CD4-positive, alpha-beta T cell treated with Interferon alpha-2 for 1 hour (primary cell): ENCODE results near the gene GDE1.
"Not testable (repeated sequence)": the region's sequence is repeated elsewhere in the genome, so short reads cannot be mapped to it uniquely, and the experiment has no call there.

Source experiments
- DNase-seq, 2 donors: peaks; one replicate each; pipeline ENCODE4 v3.0.0-alpha.2; 2020 to 2022

The GDE1 gene, protein sequence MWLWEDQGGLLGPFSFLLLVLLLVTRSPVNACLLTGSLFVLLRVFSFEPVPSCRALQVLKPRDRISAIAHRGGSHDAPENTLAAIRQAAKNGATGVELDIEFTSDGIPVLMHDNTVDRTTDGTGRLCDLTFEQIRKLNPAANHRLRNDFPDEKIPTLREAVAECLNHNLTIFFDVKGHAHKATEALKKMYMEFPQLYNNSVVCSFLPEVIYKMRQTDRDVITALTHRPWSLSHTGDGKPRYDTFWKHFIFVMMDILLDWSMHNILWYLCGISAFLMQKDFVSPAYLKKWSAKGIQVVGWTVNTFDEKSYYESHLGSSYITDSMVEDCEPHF

DNA sequence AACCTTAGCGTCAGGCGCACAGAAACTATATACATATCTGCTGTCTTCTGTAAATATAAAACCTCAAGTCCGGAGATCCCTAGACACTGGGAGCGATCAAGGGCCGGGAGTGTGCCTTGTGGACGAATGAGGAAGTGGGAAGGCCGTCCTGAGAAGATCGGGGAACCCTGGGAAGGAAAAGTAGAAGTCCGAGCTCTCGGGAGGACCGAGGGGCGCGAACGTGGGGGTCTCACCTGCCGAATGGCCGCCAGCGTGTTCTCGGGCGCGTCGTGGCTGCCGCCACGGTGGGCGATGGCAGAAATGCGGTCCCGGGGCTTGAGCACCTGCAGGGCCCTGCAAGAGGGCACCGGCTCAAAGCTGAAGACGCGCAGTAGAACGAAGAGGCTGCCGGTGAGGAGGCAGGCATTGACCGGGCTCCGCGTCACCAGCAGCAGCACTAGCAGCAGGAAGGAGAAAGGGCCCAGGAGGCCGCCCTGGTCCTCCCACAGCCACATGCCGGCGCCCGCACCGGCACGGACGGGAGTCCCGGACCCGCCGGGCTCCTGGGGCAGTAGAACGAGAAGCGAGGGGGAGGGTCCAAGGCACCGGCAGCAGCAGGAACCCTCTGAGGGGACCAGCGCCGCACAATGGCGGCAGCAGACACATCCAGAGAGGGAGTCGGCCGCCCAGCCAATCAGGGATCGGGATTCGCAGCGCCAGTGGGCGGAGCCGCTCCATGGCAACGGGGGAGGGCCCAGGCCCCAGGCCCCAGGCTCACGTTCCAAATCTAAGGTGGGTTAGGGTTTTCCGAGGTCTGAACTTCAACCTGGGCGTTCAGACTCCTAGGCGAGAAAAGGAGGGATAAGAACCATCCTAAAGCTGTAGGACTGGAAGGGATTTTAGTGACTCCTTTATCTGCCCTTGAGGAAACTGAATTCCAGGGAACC is at the start of gene GDE1:
TSS of gene GDE1 (minus strand) at position 628 of the 926 bp plus-strand sequence. CDS start at position 494, 134 bp downstream.
- DNase-seq = peak; percentile 91 to 94

DNA sequence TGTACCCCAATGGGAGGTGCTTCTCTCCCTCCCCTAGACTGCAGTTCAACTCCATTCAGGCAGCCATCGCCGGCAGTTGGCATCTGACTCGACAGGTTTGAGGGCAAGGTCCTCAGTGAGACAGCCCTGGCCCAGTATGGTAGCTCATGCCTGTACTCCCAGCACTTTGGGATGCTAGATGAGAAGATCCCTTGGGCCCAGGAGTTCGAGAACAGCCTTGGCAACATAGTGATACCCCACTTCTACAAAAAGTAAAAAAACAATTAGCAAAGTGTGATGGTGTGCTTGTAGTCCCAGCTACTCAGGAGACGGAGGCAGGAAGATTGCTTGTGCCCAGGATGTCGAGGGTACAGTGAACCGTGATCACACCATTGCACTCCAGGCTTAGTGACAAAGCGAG is 45.7 kb upstream of the GDE1 start:
- DNase-seq = no peak

DNA sequence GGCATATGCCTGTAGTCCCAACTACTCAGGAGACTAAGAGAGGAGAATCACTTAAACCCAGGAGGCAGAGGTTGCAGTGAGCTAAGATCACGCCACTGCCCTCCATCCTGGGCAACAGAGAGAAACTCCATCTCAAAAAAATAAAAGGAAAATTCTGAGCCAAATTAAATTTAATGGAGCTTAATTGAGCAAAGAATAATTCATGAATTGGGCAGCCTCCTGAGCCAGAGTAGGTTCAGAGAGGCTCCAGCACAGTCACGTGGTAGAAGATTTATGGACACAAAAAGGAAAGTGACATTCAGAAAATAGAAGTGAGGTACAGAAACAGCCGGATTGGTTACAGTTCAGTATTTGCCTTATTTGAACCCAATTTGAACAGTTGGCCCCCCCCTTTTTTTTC is 44.5 kb upstream of the GDE1 start:
- DNase-seq = no peak

DNA sequence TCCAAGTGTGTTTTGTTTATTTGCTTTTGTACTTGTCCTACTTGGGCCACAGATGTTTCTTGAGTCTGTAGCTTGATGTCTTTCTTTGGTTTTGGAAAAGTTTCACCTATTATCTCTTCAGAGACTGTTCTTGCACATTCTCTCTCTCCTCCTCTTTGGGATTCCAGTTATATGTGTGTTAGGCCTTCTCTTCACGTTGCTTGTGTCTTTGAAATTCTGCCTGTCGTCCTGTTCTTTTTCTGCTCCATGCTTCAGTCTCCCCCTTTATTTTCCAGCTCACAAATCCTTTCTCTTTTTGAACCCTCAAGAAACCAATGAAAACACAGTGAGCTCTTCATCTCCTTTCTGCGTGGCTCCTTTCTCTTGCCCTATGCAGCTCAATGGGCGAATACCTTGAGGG is 41.5 kb upstream of the GDE1 start:
- DNase-seq = no peak

DNA sequence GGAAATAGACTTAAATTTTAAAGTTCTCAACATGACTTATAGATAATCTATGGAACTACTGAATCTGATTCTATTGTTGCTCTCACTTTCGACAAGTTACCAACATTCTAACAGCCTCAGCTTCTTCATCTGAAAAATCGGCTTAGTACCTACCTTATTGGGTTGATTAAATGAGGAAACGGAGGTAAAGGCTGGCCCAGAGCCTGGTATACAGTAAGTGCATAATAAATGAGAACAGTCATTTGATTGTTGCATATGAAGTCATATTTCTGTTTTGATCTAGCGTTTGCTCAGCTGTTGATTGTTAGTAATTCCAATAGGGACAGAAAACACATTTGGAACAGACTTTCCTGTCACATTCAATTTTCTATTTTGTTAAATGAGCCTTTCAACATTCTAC is 38.2 kb upstream of the GDE1 start:
- no peak for DNase-seq

DNA sequence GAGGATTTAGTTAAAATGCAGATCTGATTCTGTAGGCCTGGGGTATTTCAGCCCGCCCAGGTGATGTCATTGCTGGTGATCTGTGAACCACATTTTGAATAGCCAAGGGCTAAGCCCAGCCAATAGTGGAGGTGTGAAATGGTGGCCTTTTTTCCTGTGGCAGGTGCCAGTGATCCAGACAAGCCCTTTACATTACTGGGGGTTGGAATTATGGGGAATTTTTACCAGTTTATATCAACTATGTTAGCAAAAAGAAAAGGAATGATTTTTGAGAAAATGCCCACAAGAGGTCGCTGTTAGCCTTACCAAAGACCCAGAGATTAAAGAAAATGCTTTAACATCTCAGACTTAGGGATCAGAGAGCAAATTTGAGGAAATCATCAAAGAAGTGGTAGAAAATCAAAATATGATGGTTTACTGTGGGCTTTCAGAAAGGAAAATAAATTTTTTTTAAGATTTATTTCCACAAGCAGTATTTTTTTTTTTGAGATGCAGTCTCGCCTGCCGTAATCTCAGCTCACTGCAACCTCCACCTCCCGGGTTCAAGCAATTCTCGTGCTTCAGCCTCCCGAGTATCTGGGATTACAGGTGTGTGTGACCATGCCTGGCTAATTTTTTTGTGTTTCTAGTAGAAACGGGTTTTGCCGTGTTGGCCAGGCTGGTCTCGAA is 37.5 kb upstream of the GDE1 start:
- peak in 1 of 2 donors; percentile 70 for DNase-seq

DNA sequence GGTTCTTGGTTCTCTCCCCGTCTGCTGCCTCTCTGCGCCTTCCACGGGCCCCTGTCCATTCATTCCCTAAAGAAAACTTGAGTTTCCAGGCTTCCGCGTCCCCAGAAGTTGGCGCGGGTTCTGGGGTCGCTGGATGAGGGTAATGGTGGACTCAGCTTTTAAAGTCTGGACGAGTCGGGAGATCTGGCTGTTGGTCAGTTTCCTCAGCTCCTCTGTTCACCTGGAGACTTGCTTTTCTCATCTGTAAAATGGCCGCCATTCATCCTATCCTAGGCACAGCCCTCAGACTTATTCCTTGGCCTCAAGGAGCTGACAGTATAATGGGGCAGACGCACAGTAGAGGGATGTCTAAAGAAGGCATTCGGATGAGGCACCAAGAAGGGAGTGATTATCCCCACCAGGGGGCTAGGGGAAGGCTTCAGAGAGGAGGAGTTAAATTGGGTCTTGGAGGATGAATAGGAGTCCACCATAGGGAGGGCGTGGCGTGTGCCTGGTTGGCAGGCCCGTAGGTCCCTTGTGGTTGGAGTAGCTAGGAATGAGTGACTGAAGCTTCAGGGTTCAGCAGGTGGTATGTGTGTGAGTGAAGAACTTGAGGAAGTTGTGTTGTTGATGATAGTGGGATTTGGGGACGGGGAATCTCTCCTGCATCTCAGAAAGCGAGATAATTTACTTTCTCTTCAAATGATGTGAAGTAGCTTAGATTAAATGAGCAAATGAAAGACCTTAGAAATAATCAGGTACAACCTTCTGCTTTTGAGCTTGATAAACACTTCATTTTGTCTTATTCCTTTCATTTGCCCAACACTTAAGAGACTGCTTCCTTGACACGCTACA is 34.3 kb upstream of the GDE1 start:
- DNase-seq = peak; percentile 5 to 35

DNA sequence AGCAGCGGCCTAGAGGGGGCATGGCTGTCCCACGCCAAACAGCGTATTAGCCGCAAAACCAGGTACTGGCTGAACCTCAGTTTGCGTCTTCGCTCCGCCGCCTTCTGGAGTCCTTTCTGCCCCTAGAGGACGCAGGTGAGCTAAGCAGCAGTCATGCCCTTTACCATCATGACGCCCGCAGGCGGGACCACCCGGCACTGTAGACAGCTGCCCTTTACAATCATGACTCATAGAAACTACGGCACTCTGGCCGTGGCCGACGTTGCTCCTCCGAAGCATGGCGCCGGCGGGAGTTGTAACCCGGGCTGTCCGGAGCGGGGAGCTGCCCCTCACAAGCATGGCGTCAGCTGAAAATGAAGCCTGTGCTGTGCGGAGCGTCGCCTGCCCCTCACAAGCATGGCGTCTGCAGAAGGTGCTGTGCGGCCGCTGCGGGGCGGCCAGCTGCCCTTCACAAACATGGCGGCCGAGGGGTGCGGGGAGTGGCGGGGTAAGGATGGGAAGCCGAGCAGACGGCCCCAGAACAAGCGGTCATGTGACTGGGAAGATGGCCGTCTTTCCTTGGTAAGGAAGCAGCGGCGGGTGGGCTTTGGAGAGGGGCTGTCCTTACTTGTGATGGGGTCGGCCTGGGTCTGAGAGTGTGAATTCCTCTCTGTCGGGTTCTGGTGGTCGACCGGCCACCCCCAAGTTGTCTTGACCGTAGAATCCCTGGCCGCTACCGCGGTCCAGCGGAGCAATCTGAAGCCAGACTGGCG is 33.5 kb upstream of the GDE1 start, which contains the start of gene VPS35L:
TSS of gene VPS35L (plus strand) at position 518 of the 752 bp plus-strand sequence. CDS start at position 545, 27 bp downstream.
- peak; percentile 97 to 98 for DNase-seq

DNA sequence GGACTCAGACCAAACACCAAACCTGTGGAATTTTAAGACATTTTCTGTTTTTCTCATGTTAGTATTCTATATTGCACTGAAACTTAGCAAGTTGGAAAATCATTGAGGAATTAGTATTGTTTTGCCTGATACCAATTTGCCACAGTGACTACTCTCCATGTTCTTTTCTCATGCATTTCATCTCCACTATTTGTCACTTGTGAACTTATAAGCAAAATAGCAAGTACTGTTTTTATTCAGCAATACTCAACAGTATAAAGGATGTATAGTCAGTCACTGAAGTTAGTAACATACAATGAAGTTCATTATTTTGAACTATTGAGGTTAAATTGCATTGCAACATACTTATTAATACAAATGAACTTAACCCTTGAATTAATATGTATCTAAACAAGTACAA is 27.8 kb upstream of the GDE1 start:
- DNase-seq = no peak

DNA sequence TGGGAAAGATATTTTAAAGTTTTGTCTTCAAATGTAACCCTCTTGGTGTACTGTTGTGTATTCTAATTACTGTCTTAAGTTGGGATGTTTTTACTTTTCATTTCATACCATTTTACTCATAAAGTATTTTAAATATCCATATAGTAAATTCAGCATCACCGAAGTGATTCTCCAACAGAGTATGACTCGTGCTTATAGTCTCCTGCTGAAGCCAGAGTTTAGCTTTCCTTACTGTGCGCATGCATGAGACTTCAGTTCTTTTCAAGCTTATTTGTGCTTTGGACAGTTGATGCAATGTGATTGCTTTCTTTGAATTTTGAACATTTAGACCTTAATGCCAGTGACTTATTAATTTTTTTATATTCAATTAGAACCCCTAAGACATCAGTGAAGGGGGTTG is 26.2 kb upstream of the GDE1 start:
- DNase-seq = no peak

DNA sequence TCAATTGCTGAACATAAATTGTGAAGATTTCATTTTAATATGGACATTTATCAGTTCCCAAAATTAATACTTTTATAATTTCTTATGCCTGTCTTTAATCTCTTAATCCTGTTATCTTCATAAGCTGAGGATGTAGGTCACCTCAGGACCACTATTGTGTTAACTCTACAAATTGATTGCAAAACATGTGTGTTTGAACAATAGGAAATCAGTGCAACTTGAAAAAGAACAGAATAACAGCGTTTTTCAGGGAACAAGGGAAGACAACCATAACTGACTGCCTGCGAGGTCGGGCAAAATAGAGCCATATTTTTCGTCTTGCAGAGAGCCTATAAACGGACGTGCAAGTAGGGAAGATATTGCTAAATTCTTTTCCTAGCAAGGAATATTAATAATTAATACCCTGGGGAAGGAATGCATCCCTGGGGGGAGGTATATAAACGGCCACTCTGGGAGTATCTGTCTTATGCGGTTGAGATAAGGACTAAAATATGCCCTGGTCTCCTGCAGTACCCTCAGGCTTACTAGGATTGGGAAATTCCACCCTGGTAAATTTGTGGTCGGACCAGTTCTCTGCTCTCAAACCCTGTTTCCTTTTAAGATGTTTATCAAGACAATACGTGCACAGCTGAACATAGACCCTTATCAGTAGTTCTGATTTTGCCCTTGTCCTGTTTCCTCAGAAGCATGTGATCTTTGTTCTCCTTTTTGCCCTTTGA is 21.5 kb upstream of the GDE1 start:
- DNase-seq = not testable (repeated sequence)

DNA sequence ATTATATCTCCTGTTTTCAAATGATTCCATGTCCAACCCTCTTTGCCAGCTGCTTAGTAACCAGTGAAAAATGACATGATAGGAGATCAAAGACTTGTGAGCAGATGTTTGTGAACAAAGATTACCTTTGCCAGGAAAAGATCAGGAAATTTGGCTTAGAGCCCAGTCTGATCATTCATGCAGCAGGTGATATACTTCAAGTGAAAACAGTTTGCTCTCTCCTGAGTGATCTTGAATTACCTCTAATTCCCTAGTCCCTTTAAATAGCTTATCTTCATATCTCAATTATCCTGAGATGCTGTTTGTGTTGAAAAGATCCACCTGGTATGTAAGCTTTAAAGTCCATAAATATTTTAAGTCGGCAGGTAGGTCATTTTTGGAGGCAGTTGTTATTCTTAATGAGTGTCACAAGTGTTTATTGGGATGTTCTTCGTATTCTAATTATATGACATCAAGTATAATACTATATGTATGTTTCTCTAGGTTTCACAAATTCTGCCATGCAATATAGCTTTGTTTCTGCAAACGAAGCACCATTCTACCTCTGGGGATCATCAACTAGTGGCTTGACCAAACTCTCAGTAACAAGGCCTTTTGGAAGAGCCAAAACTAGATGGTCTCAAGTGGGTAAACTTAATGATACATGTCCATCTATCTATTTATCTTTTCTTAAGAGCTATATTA is 20.4 kb upstream of the GDE1 start:
- DNase-seq = no peak

DNA sequence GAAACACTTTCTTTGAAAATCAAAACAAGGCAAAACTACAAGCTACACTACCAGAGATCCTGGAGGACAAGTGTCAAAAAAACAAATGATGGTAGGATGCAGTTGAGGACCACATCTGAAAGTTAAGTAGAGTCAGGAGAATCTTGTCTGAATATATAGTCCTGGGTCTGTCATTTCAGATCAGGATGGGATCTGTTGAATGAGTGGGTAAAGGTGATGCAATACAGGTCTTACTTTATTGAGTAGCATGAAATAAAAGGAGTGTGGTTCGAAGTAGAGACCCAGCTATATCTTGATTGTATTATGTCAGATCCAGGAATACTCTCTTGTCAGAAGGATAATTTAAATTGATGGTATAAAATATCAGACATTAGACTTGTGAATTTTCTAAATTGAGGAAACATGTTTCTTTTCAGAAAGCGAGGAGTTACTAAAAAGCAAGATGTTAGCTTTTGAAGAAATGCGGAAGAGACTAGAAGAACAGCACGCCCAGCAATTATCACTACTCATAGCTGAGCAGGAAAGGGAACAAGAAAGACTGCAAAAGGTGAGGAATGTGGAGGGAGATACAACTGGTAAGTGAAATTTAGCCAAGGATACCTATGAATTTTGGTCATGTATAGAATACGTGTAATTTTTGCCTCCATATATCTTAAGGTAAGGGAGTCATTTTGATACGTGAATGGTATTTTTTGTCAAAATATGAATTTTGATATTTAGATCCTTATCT is 18.5 kb upstream of the GDE1 start:
- no peak for DNase-seq

DNA sequence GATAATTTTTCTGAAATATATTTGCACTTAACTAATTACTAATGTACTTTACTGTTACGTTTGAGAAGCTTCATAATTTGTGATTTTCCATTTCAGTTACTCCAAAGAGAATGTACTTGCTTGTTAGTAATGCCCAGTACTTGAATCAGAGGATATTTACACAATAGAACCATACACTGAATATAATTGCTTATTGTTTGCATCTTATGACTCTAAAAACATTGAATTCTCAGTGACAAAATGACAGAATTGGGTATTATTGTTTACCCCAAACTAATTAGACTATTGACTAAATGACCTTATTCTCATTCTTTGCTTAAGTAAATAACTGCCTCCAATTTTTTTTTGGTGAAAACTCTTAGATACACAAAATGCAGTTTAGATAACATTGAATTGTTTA is 10.7 kb upstream of the GDE1 start:
- DNase-seq = no peak

DNA sequence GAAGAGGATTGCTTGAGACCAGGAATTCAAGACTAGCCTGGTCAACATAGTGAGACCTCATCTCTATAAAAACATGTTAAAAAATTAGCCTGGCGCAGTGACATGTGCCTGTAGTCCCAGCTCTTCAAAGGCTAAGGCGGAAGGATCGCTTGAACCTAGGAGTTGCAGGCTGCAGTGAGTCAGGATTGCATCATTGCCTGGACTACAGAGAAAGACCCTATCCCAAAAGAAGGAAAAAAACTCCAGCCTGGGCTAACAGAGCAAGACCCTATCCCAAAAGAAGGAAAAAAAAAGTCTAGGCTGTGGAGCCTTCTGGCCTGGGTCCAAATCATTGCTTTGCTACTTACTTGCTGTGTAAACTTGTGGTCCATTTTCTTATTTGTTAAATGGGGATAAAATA is 6.8 kb upstream of the GDE1 start:
- DNase-seq = no peak

DNA sequence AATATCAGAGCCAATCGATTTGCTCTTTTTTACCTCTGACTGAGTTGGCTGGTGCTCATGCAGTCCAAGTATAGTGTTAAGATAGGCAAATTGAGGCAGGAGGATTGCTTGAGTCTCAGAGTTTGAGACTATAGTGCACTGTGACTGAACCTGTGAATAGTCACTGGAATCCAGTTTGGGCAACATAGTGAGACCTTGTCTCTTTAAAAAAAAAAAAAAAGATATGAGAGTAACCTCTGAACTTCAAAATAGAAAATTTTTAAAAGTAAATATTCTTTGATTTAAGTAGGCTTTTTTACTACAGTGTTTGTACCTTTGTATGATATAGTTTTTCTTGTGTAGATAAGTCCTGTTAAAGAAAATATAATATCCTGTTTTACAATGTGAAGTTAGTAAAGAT is 5.3 kb upstream of the GDE1 start:
- no peak for DNase-seq

DNA sequence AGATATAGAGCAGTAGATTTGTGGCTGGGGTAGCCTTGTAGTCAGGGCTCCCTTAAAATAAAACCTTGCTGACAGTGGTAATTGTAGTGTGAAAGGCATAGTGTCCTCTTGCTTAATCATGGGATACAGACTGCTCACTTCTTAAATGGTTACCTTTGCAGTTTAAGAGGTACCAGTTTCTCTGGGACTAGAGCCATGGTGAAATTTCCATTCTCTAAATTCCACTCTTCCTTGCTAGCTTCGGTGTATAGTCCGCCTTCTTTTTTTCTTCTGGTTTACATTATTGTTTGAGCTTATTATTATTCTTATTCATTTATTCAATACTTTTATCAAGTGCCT is 3.5 kb upstream of the GDE1 start:
- DNase-seq = no peak

DNA sequence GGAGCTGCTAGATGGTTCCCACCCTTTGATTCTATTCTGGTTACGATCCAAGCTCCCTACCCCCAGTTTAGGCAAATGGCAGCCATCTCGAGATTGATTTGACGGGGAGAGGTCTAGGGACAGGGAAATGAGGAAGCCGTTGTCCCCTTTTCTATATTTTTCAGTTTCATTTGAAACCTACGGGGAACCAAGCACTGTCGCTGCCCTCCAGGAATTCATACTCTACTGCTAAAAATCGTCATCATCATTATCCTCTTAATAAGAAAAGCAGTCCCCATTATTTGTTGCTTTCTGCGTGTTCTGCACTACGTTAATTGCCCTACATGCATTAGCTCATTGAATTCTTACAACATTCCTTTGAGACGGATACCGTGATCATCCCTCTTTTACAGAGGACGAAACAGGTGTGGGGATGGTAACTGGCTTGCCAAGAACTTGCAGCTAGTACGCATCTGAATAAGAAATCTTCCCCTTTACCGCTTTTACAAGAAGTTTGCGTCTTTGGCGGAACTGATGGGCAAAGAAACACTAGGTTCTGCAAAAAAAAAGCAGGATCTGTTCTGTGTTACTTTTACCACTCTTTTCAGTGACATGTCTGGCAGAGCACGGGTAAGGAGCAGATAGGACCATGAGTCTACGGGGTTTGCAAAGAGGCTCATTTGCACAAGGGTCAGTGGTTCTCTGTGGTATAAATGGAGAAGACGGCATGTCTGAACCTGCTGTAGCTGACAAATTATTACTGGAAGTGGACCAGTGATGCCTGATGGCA is 2.9 kb upstream of the GDE1 start:
- peak in 1 of 2 donors; percentile 13 for DNase-seq

DNA sequence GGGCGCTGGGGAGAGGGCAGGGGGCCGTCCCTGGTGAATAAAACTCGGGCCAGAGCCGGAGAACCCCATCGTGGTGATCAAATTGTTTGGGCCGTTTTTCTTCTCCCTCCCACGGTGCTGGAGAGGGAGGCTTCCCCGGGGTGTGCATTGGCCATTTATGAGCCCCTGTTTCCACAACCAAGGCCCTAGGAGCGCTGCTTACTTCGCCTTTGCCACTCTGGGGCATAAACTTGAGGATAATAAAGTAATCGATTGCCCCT is 2.4 kb upstream of the GDE1 start:
- DNase-seq = no peak
